Measurements from ENCODE around the gene GPC6.

GRCh38 chr13:93942016-93942415, 715.4 kb downstream of the GPC6 start:
- TF ChIP-seq CTCF (conservative IDR thresholded peaks at IDR 0.05) (no peak), EZH2 (IDR thresholded peaks at IDR 0.05; ENCODE audit: low read depth) (no peak)
